ENCODE measurements around the gene ITM2B.

The ITM2B gene

DNA sequence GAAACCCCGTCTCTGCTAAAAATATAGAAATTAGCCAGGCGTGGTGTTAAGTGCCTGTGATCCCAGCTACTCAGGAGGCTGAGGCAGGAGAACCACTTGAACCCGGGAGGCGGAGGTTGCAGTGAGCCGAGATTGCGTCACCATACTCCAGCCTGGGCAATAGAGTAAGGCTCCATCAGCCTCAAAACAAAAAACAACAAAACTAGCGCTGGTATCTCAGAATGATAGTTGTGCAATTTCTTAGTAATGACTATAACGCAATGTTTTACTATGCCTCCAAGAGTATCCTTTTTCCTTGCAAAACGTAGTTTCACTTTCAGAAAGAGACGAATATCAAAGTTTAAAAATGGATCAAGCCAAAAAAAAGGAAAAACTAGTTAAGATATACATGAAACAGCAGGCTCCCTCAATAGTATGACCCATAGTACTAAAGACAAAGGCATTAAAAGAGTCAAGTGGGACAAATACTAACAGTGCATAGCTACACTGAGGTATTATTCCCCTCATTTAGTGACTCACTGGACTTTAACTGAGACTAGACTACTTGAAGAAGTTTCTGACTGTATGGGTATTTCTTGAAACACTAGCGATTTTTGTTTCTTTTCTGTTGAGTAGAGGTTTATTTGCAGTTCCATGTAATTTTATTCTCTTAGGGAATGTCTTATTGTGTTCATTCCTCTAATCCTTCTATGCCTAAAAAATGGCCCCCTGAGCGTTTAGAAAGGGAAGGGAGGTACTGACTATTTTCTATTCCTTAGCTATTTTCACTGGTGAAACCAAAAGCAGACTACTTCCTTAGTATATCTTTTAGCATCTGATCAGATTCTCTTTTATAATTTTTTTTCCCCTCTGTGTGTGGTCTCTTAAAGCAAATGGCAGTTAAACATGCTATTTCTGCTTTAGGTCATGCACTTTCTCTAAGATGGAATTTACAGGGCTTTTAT, 10.4 kb upstream of the ITM2B start:
- peak; percentile 27 for DNase-seq (ENCODE audit: low read depth, low spot score)
- in situ Hi-C loops (cut with HindIII; ENCODE audit: low sequenced_read_pairs): no loop called here
- no peak for TF ChIP-seq CTCF (IDR thresholded peaks at IDR 0.05; ENCODE audit: low read depth, low read length)
- H3K4me3 ChIP-seq (ENCODE audit: low read depth, low read length): no peak overlapping the region

DNA sequence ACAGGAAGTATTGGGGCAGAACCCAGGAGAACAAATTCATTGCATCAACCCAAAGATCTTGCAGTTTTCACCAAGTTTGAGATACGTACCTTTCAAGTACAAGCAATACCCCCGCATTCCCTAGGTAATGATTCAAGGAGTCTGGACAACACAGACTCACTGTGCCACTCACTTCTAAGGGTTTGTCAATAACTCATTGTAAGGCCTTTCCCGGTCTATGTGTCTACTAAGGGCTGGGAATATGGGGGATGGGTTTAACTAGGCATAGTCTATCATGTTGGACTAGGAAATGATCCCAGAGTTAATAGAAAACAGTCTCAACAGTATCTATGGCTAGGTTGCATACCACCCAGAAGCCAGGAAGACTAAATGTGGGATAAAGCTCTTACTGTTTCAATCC, 8.3 kb upstream of the ITM2B start:
- in situ Hi-C loops (cut with HindIII; ENCODE audit: low sequenced_read_pairs): no loop called here
- TF ChIP-seq CTCF (IDR thresholded peaks at IDR 0.05; ENCODE audit: low read depth, low read length): no peak
- H3K4me3 ChIP-seq (ENCODE audit: low read depth, low read length): no peak overlapping the region
- no peak for DNase-seq (ENCODE audit: low read depth, low spot score)

GRCh38 chr13:48230541-48230940, 2.5 kb upstream of the ITM2B start:
- H3K4me3 ChIP-seq (ENCODE audit: low read depth, low read length): no peak overlapping the region
- DNase-seq (ENCODE audit: low read depth, low spot score): no peak
- in situ Hi-C loops (cut with HindIII; ENCODE audit: low sequenced_read_pairs): no loop called here
- no peak for TF ChIP-seq CTCF (IDR thresholded peaks at IDR 0.05; ENCODE audit: low read depth, low read length)

DNA sequence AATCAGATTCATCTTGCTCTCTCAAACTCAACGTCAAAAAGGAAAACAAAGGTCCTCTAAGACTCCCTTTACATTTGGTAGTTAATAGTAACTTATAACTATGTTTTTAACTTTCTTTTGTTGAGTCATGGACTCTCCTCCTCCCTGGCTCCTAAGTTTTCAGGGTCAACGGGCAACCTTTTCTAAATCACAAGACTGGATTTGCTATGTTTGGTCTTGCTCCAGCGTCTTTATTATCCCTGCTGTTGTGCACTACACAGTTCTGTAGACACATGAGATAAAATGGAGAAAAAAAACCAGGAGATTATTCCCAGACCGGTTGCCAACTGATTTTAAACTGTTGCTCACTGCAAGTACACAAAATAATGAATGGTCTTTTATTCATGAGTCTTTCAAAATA, 1.9 kb upstream of the ITM2B start:
- peak; percentile 30 for DNase-seq (ENCODE audit: low read depth, low spot score)
- TF ChIP-seq CTCF (IDR thresholded peaks at IDR 0.05; ENCODE audit: low read depth, low read length): no peak
- no peak overlapping the region for H3K4me3 ChIP-seq (ENCODE audit: low read depth, low read length)
- in situ Hi-C loops (cut with HindIII; ENCODE audit: low sequenced_read_pairs): no loop called here

DNA sequence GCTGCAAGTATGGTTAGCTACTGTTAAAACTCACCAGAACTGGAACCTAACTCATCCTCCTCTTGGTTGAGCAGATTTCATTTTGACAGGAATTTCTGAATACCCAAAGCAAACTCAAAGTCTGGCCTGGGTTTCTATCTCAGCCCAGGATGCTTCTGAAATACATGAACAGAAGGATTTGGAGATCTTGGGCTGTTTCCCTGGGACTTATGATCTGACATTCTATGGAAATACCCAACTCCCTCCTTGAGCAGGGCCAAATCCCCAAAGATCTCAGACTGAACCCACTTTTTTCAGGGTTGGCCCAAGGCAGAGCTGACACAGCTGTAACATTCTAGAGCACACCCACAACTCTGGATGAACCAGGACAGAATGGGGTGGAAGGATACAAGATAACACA, 1.1 kb upstream of the ITM2B start:
- in situ Hi-C loops (cut with HindIII; ENCODE audit: low sequenced_read_pairs): no loop called here
- no peak for DNase-seq (ENCODE audit: low read depth, low spot score)
- TF ChIP-seq CTCF (IDR thresholded peaks at IDR 0.05; ENCODE audit: low read depth, low read length): no peak
- H3K4me3 ChIP-seq (ENCODE audit: low read depth, low read length): no peak overlapping the region

DNA sequence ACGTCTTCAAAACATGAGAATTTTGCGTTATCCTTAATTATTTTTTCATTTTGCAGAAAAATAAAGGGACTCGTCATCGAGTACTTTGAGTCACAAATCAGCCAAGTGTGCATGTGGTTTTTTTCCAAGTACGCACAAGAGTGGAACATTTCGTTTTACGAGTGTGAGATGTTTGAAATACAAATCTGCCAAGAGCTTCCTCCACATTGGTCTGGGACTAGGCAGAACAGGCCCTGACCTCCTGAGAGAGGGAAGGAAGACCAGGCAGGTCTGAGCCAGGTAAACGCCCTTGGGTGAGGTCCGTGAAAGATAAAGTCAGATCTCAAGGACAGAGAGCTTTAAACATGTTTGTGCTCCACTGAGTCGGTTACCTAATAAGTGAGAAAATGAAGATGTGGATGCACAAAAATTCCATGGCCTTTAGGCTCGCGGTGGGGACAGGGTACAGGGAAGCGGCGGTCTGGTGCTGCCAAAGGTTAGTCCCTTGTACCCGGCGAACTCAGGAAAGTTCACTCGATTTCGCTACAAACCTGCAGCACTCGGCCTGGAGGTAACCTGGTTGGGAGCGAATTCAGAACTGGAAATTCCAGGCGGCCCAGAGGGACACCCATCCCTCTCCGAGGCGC, 473 bp upstream of the ITM2B start:
- peak overlapping the region; percentile 79 for H3K4me3 ChIP-seq (ENCODE audit: low read depth, low read length)
- peak; percentile 15 for DNase-seq (ENCODE audit: low read depth, low spot score)
- in situ Hi-C loops (cut with HindIII; ENCODE audit: low sequenced_read_pairs): no loop called here
- no peak for TF ChIP-seq CTCF (IDR thresholded peaks at IDR 0.05; ENCODE audit: low read depth, low read length)
